ENCODE measurements around the gene TEAD1.

The TEAD1 gene

DNA sequence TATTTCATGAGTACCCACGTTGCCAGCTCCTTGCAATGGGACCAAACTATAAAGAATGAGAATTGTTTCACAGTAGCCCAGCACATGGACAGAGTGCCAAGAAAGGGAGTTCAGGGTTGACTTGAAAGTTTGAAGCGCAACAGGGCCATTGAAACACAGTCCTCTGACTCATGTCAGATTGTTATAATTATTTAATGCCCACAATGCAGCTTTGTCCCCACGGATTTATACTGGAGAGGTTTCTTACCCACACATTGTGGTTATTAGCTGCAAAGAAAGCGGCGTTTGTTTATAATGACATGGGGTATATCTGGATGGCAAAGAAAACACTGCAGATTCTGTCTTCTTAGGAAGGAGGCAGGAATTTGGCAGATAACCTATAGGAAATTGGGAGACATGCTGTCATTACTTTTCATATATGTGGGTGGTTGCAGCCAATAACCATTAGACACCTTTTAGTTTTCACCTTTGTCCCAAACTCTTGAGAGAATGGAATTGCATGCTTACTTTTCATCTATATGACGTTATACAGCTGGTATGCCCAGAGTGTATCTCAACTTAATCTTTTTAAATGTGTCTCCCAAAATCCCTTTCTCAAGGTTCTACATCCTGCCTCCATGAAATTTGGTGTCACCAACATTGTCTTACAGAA, 143.6 kb downstream of the TEAD1 start:
- FAIRE-seq: no peak

GRCh38 chr11:12818333-12819015, 144.3 kb downstream of the TEAD1 start:
- no peak for FAIRE-seq

GRCh38 chr11:12822392-12823022, 148.3 kb downstream of the TEAD1 start:
- FAIRE-seq: no peak

DNA sequence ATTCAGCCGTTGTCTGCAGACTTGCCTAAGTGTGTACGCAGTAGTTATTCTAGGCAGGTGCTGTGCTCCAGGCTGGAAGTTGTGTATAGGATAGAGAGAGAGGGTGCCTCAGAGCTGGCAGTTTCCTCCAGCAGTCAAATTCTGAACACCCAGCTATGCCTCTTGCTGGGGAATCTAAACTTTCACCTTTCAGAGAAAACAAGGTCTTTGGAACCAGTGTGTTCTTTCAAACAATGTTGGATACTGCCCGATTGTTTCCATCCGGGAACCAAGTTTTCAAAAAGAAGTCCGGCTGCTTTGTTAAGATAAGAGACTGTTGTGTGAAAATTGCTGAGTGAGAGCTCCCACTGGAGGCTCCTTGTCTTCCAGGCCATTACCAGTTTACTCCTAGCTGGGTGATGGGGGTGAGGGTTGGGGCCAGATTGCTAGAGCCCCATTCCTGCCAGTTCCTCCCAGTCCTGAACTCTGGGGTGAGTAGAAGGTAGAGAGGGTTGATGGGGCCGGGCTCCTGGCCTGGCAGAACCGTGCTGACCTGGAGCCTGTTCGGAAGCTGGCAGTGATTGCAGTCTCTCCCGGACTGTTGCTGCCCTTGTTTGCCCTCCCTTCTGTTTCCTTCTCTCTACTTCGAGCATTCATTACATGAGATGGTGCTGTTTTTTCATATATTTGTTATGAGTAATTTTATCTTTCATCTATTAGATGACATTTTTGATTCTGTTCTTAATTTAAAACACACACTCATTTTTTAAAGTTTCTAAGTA, 150.2 kb downstream of the TEAD1 start:
- no peak for FAIRE-seq

DNA sequence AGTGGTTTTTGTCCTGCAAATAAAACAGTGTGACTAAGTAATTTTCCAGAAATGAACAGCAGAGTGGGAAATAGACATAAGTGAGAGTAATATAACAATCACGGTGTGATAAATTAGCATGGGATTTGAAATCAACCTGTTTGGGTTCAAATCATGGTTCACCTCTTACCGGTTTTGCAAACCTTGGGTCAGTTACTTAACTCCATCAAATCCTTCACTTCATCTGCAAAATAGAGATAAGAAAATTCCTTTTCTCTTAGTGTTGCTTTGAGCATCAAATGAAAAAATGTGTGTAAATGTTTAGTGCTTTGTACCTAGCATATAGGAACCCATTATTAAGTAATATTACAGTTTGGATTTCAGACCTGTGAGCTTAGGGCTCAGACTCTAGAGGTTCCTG, 152.2 kb downstream of the TEAD1 start:
- no peak for FAIRE-seq

- FAIRE-seq: no peak
These were observed 153.1 kb downstream of the TEAD1 start for GRCh38 chr11:12827369-12827768.

DNA sequence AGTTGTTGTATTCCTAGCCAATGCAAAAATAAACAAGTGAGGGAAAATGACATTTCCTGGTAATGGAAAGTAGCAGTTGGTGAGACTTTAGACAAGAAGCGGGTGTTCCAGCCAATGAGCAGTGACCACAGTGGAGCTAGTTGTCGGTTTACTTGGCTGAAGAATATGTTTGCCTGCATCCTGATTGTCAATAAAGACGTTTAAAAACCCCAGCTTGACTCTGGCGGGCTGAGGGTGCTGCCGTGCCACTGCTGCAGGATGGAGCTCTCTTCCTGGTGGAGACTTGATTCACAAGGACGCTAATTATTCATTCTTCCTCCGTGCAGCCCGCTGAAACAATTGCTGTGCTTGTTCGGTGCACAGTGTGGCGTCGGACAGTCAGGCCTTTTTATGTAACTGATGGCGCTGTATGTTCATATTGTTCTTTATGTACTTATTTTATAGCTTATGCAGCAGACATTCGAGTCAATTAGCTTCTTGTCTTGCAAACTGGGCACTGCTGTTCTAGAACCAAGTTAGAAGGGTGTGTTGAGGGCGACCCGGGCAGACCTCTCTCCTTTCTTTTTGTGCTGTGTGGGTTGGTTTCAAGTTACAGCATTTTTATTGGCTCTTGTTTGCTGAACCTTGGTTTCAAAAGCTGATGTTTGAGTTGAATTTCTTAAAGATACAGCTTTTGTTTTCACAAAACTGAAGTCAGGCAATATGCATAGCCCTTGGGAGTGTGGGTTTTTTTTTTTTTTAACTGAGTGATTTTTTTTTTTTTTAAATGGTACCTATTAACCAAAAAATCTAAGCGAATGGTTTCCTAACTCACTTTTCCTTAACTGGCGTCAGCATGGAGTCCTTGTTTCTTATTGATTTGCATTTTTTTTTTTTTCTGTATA, 153.9 kb downstream of the TEAD1 start:
- FAIRE-seq: no peak

- FAIRE-seq: no peak
These were observed 154.9 kb downstream of the TEAD1 start for GRCh38 chr11:12829131-12829530.

DNA sequence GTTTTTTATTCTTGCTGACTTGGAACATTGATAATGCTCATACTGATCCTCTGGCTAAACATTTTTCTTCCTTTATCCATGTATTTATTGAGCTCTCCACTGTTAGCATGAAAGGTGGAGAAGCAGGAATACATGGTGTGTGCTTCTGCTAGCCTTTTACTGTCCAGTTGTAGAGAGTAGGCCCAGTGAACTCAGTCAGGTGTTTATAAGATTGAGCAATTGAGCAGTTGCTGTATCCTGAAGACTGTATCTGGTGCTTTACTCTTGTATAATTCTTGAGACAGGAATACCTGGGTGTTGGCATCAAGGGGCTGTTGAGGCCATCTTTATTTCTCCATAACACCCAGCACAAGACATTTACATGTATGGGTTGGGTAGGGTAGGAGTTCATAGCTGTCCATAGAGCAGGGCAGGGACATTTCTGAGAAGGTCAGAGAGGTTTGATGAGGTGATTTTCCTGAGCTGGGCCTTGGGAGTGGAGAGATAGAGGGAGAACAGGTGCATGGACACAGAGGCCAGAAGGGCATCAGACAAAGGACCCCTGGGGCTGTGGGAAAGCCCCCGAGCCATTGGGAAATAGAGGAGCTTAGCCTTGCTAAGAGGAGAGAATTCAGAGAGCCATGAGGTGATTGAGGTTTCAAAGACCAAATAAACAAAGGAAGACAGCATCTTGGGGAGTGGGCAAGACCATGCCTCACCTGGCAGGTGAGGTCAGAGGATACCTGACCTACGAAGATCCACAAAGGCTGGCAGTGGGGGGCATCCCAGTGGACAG, 155.5 kb downstream of the TEAD1 start:
- no peak for FAIRE-seq

- FAIRE-seq: no peak
These were observed 157.4 kb downstream of the TEAD1 start for GRCh38 chr11:12831471-12832202.

- FAIRE-seq: no peak
These were observed 158.4 kb downstream of the TEAD1 start for GRCh38 chr11:12832480-12833224.

GRCh38 chr11:12834166-12834565, 159.9 kb downstream of the TEAD1 start:
- no peak for FAIRE-seq

DNA sequence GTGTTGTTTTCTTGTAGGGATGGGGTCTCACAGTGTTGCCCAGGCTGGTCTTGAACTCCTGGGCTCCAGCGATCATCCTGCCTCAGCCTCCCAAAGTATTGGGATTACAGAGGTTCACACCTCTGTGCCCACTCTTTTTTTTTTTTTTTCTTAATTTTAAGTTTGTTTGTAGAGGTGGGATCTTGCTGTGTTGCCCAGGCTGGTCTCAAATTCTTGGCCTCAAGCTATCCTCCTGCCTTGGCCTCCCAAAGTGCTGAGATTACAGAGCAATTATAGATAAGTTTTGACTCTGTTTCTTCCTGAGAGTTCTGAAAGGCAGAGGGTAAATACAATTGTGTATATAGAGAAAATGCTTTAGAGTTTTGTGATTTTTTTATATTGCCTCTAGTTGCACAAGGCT, 160.4 kb downstream of the TEAD1 start:
- FAIRE-seq: no peak

DNA sequence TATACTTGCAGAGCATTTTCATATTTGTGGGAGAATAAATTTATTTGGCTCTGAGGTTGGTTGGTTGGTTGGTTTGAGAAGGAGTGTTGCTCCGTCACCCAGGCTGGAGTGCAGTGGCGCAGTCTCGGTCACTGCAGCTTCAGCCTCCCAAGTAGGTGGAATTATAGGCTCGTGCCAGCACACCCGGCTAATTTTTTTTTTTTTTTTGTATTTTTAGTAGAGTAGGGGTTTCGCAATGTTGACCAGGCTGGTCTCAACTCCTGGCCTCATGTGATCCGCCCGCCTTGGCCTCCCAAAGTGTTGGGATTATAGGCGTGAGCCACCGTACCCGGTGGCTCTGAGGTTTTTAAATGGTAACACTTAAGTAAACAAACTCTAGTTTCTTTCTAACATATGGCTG, 161.1 kb downstream of the TEAD1 start:
- FAIRE-seq: no peak

DNA sequence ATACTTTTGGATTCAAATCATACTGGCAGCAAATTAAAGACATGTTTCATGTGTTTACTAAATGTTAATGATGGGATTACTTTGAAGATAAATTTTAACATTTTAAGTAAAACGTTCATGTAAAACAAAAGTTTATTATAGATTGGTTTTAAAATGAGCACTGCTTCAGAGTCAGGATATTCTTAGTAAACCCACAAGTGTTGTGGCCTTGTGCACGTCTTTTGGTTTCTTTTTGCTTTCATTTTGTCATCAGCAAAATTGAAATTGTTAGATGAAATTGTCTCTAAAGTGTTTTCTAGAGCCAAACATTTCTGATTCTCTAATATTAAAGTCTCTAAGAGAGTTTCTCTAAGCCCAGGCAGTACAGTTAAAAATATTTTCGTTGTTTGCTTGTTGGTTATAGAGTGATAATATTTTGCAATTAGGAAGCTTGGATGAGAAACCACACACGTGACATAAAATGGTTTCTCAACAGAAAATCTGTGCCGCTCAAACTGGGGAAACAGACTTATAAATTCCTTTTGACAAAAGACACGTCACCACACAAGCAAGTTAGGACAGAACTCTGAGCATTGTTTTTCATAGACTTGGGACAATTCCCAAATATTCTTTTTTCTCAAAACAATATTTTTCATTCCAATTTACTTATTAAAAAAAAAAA, 164.4 kb downstream of the TEAD1 start:
- FAIRE-seq: no peak

DNA sequence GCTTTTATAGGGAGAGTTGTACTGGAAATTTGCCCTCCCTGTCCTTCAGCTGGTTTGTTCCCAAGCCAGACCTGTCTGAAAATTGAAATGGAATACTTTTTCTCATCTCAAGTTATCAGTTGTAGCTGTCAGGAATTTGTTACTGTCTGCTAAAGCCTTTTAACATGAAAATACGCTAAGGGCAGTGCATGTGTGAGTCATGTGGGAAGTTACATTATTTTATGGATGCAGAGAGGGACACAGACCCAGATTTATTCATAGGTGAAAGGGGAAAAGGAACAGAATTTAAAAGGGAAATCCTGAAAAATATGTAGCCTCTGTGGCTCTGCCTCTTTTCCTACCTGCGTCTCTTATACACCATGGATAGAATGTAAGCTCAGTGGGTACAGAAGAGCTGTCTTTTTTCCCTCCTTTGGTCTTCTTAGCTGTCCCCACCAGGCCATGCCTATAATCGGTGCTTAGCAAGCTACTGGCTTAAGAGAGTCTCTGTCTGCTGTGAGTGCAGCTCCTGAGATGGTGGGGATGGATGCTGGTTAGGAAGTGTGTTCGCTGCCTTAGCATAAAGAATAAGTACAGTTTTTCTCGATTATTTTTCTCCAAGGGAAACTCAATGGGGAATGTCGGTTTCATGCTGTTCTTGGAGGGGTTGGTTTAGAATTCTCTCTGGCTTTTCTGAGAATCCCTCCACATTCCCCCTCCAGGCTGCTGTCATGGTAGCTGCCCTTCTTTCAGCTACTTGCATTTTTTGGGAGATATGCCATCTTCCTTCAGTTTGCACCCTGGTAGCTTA, 166.8 kb downstream of the TEAD1 start:
- FAIRE-seq: no peak

DNA sequence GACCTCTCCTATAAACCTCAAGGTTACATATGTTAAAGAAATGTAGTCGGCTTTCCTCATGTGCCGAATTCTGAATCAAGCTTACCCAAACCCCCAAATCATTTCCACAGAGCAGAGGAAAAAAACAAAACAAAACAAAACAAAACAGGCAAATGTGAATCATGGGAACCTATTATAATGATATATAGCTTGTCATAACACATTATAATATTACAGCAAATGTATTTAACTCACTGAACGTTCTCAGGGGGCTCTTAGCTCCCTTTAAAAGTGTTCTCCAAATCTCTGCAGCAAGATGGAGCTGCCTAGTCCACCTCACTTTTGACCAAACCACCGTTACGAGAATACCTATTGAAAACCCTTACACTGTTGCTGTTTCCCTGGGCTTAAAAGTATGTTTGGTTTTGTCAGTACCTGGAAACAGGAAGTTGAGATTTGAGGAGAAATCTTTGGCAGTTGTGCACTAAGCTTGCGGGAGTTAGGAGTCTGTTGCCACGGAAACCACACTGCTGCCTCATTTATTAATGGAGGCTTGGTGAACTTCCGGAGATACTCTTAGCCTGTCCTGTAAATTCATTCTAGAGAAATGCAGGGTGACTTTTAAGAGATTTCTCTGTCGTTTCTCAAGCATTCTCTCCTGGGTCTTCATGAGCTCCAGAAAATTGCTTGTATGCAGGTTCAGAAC, 167.9 kb downstream of the TEAD1 start:
- no peak for FAIRE-seq

- FAIRE-seq: no peak
These were observed 168.9 kb downstream of the TEAD1 start for GRCh38 chr11:12842933-12843636.
